ENCODE measurements around the gene GLI1. TPM values are rescaled to one million over a fixed set of nuclear protein-coding genes. Genes with fewer than 3 reads are reported as not detected.

GLI1 gene
- total and polyA plus RNA-seq, 2 of the 13 experiments (the other 11 are each of a cell fraction or from before 2014, with no cell fraction given), result 0.09 to 0.20 TPM

DNA sequence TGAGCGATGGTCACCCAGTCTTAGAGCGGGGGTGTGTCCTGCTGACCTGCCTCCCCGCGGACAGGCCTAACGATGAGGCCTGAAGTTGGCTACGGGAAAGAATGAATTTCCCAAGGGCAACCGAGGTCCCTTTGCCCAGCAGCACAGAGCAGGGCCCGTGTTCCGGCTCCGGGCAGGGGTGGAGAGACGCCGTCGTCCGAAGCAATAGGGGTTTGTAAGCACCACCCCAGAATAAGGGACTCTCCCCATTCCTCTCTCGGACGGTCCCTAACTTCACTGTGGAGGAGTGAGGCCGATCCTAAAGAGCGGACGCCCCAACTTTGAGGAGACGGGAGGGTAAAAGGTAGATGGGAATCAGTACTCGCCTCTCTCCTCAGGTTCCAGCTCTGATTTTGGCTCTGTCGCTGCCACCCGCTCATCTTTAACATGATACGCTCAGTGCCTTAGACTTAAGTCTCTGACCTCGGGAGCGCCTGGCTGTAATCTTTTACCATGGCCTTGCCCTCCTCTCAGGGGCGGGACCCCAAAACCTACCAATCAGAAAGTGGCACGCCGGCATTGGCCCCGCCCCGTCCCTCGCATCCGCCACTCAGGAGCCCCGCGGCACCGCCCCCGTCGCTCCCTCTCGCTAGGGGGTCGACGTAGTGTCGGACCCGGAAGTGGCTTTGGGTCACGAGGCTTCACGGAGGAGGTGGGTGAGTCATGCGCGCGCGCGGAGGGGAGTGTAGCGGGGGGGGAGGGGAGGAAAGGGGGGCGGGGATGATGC lies 60.7 kb downstream of the GLI1 start, which contains the start of gene DDIT3:
Gene DDIT3 (minus strand): TSS at position 462 of the 766 bp plus-strand sequence. CDS start 3,108 bp downstream, outside the sequence.
- intact Hi-C loops (cut with micrococcal nuclease; ENCODE audit: unreplicated experiment), result loop anchor here (5.0 kb wide), 1 partner anchor 102 kb away; no protein-coding TSS in a partner anchor
- H3K79me2 ChIP-seq (ENCODE audit: insufficient read depth, low read length), result peaks cover 39% of the 10 kb centered on the region
- TF ChIP-seq REXO4 (CRISPR knock-in tag; IDR thresholded peaks at IDR 0.05; ENCODE audit: borderline replicate concordance) (no peak), RARG (CRISPR knock-in tag; IDR thresholded peaks at IDR 0.05; ENCODE audit: low read depth) (0 out of 2 replicates have a peak, but pooled peaks have one; percentile 70), CENPT (CRISPR knock-in tag; IDR thresholded peaks at IDR 0.05; ENCODE audit: low read depth) (0 out of 2 replicates have a peak, but pooled peaks have one; percentile 7), NCOA1 (CRISPR knock-in tag; IDR thresholded peaks at IDR 0.05) (peak; percentile 54), ZNF556 (CRISPR knock-in tag; IDR thresholded peaks at IDR 0.05; ENCODE audit: borderline replicate concordance) (peak; percentile 67; the same call in 1 of the 2 replicates), NONO (IDR thresholded peaks at IDR 0.05) (no peak), NONO (CRISPR knock-in tag; conservative IDR thresholded peaks at IDR 0.05) (no peak; the same call in 1 of the 2 replicates), ZNF343 (CRISPR knock-in tag; IDR thresholded peaks at IDR 0.05) (0 out of 2 replicates have a peak, but pooled peaks have one; percentile 55), AGO2 (optimal IDR thresholded peaks at IDR 0.05; ENCODE audit: low read depth, low read length) (peak; percentile 96), ZNF577 (CRISPR knock-in tag; IDR thresholded peaks at IDR 0.05; ENCODE audit: borderline replicate concordance, low read depth) (0 out of 2 replicates have a peak, but pooled peaks have one; percentile 16), ZNF781 (CRISPR knock-in tag; IDR thresholded peaks at IDR 0.05; ENCODE audit: borderline replicate concordance, not compliant biosample characterization) (peak; percentile 81), NCOA5 (CRISPR knock-in tag; IDR thresholded peaks at IDR 0.05) (no peak)
- TF ChIP-seq, protein P1, sequence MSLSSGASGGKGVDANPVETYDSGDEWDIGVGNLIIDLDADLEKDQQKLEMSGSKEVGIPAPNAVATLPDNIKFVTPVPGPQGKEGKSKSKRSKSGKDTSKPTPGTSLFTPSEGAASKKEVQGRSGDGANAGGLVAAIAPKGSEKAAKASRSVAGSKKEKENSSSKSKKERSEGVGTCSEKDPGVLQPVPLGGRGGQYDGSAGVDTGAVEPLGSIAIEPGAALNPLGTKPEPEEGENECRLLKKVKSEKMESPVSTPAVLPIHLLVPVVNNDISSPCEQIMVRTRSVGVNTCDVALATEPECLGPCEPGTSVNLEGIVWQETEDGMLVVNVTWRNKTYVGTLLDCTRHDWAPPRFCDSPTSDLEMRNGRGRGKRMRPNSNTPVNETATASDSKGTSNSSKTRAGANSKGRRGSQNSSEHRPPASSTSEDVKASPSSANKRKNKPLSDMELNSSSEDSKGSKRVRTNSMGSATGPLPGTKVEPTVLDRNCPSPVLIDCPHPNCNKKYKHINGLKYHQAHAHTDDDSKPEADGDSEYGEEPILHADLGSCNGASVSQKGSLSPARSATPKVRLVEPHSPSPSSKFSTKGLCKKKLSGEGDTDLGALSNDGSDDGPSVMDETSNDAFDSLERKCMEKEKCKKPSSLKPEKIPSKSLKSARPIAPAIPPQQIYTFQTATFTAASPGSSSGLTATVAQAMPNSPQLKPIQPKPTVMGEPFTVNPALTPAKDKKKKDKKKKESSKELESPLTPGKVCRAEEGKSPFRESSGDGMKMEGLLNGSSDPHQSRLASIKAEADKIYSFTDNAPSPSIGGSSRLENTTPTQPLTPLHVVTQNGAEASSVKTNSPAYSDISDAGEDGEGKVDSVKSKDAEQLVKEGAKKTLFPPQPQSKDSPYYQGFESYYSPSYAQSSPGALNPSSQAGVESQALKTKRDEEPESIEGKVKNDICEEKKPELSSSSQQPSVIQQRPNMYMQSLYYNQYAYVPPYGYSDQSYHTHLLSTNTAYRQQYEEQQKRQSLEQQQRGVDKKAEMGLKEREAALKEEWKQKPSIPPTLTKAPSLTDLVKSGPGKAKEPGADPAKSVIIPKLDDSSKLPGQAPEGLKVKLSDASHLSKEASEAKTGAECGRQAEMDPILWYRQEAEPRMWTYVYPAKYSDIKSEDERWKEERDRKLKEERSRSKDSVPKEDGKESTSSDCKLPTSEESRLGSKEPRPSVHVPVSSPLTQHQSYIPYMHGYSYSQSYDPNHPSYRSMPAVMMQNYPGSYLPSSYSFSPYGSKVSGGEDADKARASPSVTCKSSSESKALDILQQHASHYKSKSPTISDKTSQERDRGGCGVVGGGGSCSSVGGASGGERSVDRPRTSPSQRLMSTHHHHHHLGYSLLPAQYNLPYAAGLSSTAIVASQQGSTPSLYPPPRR (CRISPR knock-in tag; IDR thresholded peaks at IDR 0.05; ENCODE audit: borderline replicate concordance), result peak; percentile 67
- TF ChIP-seq, protein P2, sequence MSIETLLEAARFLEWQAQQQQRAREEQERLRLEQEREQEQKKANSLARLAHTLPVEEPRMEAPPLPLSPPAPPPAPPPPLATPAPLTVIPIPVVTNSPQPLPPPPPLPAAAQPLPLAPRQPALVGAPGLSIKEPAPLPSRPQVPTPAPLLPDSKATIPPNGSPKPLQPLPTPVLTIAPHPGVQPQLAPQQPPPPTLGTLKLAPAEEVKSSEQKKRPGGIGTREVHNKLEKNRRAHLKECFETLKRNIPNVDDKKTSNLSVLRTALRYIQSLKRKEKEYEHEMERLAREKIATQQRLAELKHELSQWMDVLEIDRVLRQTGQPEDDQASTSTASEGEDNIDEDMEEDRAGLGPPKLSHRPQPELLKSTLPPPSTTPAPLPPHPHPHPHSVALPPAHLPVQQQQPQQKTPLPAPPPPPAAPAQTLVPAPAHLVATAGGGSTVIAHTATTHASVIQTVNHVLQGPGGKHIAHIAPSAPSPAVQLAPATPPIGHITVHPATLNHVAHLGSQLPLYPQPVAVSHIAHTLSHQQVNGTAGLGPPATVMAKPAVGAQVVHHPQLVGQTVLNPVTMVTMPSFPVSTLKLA (IDR thresholded peaks at IDR 0.05), result peak; percentile 71
- TF ChIP-seq, protein P3, sequence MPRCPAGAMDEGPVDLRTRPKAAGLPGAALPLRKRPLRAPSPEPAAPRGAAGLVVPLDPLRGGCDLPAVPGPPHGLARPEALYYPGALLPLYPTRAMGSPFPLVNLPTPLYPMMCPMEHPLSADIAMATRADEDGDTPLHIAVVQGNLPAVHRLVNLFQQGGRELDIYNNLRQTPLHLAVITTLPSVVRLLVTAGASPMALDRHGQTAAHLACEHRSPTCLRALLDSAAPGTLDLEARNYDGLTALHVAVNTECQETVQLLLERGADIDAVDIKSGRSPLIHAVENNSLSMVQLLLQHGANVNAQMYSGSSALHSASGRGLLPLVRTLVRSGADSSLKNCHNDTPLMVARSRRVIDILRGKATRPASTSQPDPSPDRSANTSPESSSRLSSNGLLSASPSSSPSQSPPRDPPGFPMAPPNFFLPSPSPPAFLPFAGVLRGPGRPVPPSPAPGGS (CRISPR knock-in tag; IDR thresholded peaks at IDR 0.05), result peak; percentile 62; the same call in 1 of the 2 replicates

More for the DNA sequence above, 60.7 kb downstream of the GLI1 start, which contains the start of gene DDIT3:
- Histone ChIP-seq H4K20me1 (ENCODE audit: insufficient read depth, low read length) (peaks cover 35% of the 10 kb centered on the region), H3K9me3 (ENCODE audit: low read length) (no peaks in the 10 kb centered on the region), H3K9ac (ENCODE audit: insufficient read depth, low read depth, low read length) (peak within 1 kb of the TSS; percentile 100), H3K4me3 (replicated peaks in 1 of 3; ENCODE audit: insufficient read depth in 1 of 3, low read depth in 2 of 3, low read length in 3 of 3) (peak within 1 kb of the TSS; percentile 93 to 99 (median 97)), H3K4me2 (ENCODE audit: low read depth, low read length) (peak within 1 kb of the TSS; percentile 93), H3K4me1 (ENCODE audit: insufficient read depth, low read length) (peaks cover 48% of the 10 kb centered on the region), H3K27ac (ENCODE audit: extremely low read length, insufficient read depth, low read length) (peak within 1 kb of the TSS; percentile 97), H3K36me3 (replicated peaks in 1 of 2; ENCODE audit: control insufficient read depth in 1 of 2, insufficient read depth in 2 of 2, low read length in 2 of 2) (peaks cover 13 to 35% of the 10 kb centered on the region in 2 experiments), H3K27me3 (ENCODE audit: control insufficient read depth in 1 of 2, insufficient read depth in 2 of 2, low read length in 2 of 2) (no peaks in the 10 kb centered on the region; a peak in 1 of 5 replicates), H2AFZ (ENCODE audit: low read length) (no peak within 1 kb of the TSS)
- ATAC-seq, result peak; percentile 71
- BruUV-seq (replicated peaks), result TSS peak; percentile 74
- in situ Hi-C loops (cut with HindIII; ENCODE audit: extremely low pct_ligation_motif_present, low pct_unique_long_range_greater_than_20kb), result no loop called here
- ChIA-PET CTCF (ENCODE audit: low intra/inter-chr PET ratio, low total read pairs) (no interaction called here), POLR2A (interaction anchor here (0.6 to 7.8 kb wide), 31 partner anchors 8 to 431 kb away, joined by 3 to 90 read pairs (median 5); partner anchors contain the start of genes ARHGEF25, B4GALNT1, DCTN2 and GLI1)
- FAIRE-seq, result peak; percentile 96
- peak; percentile 97 for DNase-seq (ENCODE audit: low spot score)
- WGBS (ENCODE audit: low lambda C conversion rate), result 2% methylated on average over 22 of the region's 52 CpGs

All from HepG2 (cell line).